H1 (cell line): ENCODE measurements around the gene NHS. TPM values are rescaled to one million over a fixed set of nuclear protein-coding genes. Genes with fewer than 3 reads are reported as not detected.

Experiments
- ASH2L ChIP-seq: fragments of 200-600, 300-600 bp; sonication (generic); IDR thresholded peaks from one replicate; pipeline ENCODE4 v1.7.1; 2017; ENCODE audit warnings: low read length
- BCL11A ChIP-seq, 2 experiments: IDR thresholded peaks; one replicate each; pipeline ENCODE4 v1.6.1; 2011; ENCODE audit warnings: low read depth in 2 of 2, low read length in 2 of 2, mild to moderate bottlenecking in 2 of 2
- CBX5 ChIP-seq: fragments of 300-800, 300-1000 bp; sonication (generic); IDR thresholded peaks from 2 replicates; pipeline ENCODE4 v1.7.1; 2016; ENCODE audit warnings: antibody characterized with exemption, low read length, low read depth
- HDAC2 ChIP-seq, 2 experiments: fragments of 300-600 bp in 1 of 2; sonication (generic) in 1 of 2; IDR thresholded peaks; 2 replicates each; pipeline ENCODE4 v1.6.1; 2011 to 2012; ENCODE audit warnings: low read depth in 2 of 2, low read length in 2 of 2, mild to moderate bottlenecking in 2 of 2, moderate library complexity in 2 of 2, borderline replicate concordance in 1 of 2, inconsistent platforms in 1 of 2
- HDAC6 ChIP-seq: IDR thresholded peaks from one replicate; pipeline ENCODE4 v1.7.1; 2012; ENCODE audit warnings: low read depth, mild to moderate bottlenecking, inconsistent platforms, low read length, moderate library complexity
- NRF1 ChIP-seq: IDR thresholded peaks from 2 replicates; pipeline ENCODE4 v1.6.1; 2011; ENCODE audit warnings: mild to moderate bottlenecking, low read depth, low read length, improper control_type of control experiment
- RFX5 ChIP-seq: IDR thresholded peaks from 2 replicates; pipeline ENCODE4 v1.6.1; 2011; ENCODE audit warnings: low read depth, low read length, improper control_type of control experiment, borderline replicate concordance
- TAF1 ChIP-seq: IDR thresholded peaks from 2 replicates; pipeline ENCODE4 v1.6.1; 2011; ENCODE audit warnings: mild to moderate bottlenecking, low read depth, low read length
- TCF12 ChIP-seq: IDR thresholded peaks from 2 replicates; pipeline ENCODE4 v1.6.1; 2011; ENCODE audit warnings: low read depth, mild to moderate bottlenecking, low read length
- TEAD4 ChIP-seq: IDR thresholded peaks from 2 replicates; pipeline ENCODE4 v1.6.1; 2012; ENCODE audit warnings: low read depth, low read length, inconsistent platforms, mixed read lengths
- polyA plus RNA-seq, 7 experiments: library from polyadenylated mRNA; depleted of rRNA in 3 of 7; stranded (reverse) in 5 of 7; unstranded in 2 of 7; fragments of >200 nt in 5 of 7; fragments of 200-250 nt in 2 of 7; gene quantifications; 1 replicate in 5 of 7; 2 replicates in 1 of 7; 4 replicates in 1 of 7; pipeline versions ENCODE4 v1.2.1 to v1.2.3, GENCODE V29; 2011 to 2013; ENCODE audit warnings: missing spikeins in 2 of 7, mixed read lengths in 2 of 7
- total RNA-seq: library from RNA; stranded (reverse); fragmentation: NEBNext Ultra II Directional; extraction: Animal tissue kit (Norgen Biotek cat#: 25700); gene quantifications from 2 replicates; pipeline ENCODE4 v1.2.1, GENCODE V29; 2021
- TF ChIP-seq, protein P1 (sequence below), 3 experiments: IDR thresholded peaks; 1 replicate in 2 of 3; 2 replicates in 1 of 3; pipeline versions ENCODE4 v1.5.1 to v1.6.1; 2011; ENCODE audit warnings: low read length in 3 of 3, mild to moderate bottlenecking in 3 of 3, inconsistent platforms in 2 of 3, low read depth in 1 of 3, moderate library complexity in 1 of 3; ENCODE audit not compliant: insufficient read depth in 1 of 3; ENCODE audit errors: control extremely low read depth in 1 of 3

The NHS gene
- total and polyA plus RNA-seq, 2 of the 8 experiments (the other 6 are each of a cell fraction or from before 2014, with no cell fraction given) = 2.2 to 6.7 TPM

DNA sequence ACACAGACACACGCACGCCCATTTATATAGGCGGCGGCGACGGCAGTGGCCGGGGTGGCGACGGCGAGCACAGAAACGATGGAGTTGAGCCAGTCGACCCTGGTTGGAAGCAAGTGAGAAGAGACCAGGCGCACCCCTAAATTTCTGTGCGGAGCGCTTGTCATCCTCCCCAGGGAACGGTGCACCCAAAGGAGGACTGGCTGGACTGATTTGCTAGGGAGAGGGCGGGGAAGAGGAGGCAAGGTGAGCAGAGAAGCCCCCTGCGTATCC, 302 bp downstream of the NHS start (continued):
- TF ChIP-seq, protein P1, sequence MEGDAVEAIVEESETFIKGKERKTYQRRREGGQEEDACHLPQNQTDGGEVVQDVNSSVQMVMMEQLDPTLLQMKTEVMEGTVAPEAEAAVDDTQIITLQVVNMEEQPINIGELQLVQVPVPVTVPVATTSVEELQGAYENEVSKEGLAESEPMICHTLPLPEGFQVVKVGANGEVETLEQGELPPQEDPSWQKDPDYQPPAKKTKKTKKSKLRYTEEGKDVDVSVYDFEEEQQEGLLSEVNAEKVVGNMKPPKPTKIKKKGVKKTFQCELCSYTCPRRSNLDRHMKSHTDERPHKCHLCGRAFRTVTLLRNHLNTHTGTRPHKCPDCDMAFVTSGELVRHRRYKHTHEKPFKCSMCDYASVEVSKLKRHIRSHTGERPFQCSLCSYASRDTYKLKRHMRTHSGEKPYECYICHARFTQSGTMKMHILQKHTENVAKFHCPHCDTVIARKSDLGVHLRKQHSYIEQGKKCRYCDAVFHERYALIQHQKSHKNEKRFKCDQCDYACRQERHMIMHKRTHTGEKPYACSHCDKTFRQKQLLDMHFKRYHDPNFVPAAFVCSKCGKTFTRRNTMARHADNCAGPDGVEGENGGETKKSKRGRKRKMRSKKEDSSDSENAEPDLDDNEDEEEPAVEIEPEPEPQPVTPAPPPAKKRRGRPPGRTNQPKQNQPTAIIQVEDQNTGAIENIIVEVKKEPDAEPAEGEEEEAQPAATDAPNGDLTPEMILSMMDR (IDR thresholded peaks at IDR 0.05; ENCODE audit: control extremely low read depth in 1 of 3, insufficient read depth in 1 of 3, low read depth in 1 of 3, low read length in 3 of 3) = no peak
- no peak for TF ChIP-seq HDAC6
- TF ChIP-seq NRF1 = no peak
- TF ChIP-seq TCF12 = no peak
- no peak for TF ChIP-seq BCL11A (IDR thresholded peaks at IDR 0.05; ENCODE audit: low read depth in 2 of 2, low read length in 2 of 2)
- TF ChIP-seq TAF1 = no peak
- no peak for TF ChIP-seq ASH2L
- TF ChIP-seq CBX5 = no peak
- TF ChIP-seq TEAD4 = no peak
- no peak for TF ChIP-seq HDAC2 (IDR thresholded peaks at IDR 0.05; ENCODE audit: borderline replicate concordance in 1 of 2, low read depth in 2 of 2, low read length in 2 of 2)
- TF ChIP-seq RFX5 = no peak
